ENCODE results near the gene SOX5.
"Not testable (repeated sequence)": the region's sequence is repeated elsewhere in the genome, so short reads cannot be mapped to it uniquely, and the experiment has no call there.

Gene SOX5

GRCh38 chr12:23752245-23752644 lies 197.2 kb downstream of the SOX5 start:
- no peak for DNase-seq

DNA sequence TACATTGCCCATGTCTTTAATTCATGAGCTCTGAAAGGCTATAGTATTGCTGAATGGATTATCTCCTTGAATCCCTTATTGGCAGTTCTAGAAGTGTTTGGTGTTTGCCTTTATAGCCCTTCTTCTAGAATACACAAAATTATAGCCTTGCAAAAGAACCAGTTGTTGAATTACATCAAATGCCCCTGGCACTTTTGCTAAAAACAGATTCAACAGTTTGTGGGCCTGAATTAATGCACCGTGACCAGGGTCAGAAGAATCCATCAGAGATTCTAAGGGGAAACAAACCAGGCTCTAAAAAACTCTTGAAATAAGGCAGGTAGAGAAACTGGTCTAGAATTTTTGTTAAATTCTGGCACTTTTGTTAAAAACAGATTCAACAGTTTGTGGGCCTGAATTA lies 197.8 kb downstream of the SOX5 start:
- DNase-seq = no peak

GRCh38 chr12:23750923-23751322 lies 198.5 kb downstream of the SOX5 start:
- no peak for DNase-seq

DNA sequence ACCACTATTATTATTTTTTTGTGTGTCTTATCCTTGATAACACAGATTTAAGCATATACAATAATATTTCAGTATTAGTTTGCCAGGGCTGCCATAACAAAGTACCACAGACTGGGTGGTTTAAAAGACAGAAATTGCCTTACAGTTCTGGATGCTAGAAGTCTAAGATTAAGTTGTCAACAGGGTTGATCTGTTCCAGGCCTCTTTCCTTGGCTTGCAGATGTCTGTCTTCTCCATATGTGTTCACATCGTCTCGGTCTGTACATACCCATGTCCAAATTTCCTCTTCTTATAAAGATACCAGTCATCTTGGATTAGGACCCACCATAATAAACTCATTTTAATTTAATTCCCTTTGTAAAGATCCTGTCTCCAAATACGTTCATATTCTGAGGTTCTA lies 204.8 kb downstream of the SOX5 start:
- DNase-seq = no peak

DNA sequence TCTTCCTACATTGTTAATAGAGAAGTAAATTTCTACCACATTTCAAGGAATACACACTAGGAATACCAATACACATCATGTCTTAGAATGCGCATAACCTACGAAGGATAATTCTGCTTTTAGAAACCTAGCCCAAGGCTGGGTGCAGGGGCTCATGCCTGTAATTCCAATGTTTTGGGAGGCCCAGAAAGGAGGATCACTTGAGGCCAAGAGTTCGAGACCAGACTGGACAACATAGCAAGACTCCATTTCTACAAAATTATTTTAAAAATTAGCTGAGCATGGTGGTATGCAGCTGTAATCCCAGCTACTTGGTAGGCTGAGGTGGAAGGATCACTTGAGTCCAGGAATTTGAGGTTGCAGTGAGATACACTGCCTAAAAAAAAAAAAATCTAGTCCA lies 206.9 kb downstream of the SOX5 start:
- DNase-seq = no peak

DNA sequence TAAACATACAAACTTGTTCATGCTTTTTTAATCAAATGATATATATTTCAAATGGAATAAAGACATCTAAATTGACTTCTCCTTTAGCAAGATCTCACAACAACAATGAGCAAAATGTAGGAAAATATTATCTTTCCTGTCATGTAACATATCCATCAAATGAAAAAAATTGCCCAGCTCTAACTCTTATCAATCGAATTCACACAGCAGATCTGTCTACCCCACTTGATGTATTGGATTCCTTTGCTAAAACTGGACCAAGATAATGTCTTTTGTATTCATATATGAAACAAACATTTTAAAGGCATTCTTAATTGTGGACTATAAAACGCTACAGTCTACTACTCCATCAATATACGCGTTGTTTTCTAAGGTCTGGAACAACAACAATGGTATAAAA lies 218.0 kb downstream of the SOX5 start:
- no peak for DNase-seq

GRCh38 chr12:23731035-23731434 lies 218.4 kb downstream of the SOX5 start:
- DNase-seq = no peak

GRCh38 chr12:23729359-23729758 lies 220.1 kb downstream of the SOX5 start:
- no peak for DNase-seq

DNA sequence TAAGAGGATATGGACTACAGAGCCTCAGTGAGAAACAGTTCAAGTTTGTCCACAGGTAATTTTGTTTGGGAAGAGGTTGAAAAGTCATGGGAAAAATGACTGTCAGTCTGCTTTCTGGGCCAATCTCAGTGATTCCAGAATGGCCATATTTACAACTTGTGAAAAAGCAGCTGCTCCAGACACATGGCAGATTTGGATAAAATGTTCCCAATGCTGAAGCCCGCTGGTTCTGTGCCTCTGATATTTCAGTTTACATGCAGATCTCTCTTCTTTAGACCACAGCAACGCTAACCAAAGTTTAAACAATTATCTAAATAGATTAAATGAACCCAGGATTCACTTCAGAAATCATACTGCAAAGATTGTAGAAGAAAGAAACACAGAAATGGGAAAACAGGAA lies 222.8 kb downstream of the SOX5 start:
- no peak for DNase-seq

- no peak for DNase-seq
Measured at GRCh38 chr12:23722655-23723054, 226.8 kb downstream of the SOX5 start.

DNA sequence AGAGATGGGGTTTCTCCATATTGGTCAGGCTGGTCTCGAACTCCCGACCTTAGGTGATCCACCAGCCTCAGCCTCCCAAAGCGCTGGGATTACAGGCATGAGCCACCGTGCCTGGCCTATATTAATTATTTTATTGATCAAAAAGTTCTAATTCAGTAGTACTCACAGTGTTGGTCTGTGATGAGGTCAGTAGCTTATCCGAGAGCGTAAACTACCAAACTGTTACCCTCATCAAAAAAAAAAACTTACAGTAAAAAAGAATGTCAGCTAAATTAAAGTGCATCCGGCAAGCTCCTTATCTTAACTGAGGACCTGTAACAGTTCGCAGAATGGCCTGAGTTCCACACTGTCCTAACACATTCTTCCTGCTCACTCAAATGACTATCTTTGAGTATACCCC lies 228.2 kb downstream of the SOX5 start:
- no peak for DNase-seq

DNA sequence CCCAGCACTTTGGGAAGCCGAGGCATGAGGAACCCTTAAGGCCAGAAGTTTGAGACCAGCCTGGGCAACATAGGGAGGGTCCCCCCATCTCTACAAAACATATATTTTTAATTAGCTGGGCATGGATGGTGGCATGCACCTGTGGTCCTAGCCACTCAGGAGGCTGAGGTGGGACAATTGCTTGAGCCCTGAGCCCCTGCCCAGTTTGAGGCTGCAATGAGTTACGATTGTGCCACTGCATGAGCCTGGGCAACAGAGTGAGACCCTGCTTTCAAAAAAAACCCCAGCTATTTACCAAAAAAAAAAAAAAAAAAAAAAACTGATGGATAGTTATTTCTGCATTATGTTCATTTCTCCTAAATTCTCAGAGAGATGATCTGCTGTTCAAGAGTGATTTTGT lies 230.0 kb downstream of the SOX5 start:
- no peak for DNase-seq

DNA sequence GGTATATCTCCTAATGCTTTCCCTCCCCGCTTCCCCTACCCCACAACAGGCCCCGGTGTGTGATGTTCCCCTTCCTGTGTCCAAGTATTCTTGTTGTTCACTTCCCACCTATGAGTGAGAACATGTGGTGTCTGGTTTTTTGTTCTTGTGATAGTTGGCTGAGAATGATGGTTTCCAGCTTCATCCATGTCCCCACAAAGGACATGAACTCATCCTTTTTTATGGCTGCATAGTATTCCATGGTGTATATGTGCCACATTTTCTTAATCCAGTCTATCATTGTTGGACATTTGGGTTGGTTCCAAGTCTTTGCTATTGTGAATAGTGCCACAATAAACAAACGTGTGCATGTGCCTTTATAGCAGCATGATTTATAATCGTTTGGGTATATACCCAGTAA lies 239.1 kb downstream of the SOX5 start:
- not testable (repeated sequence) for DNase-seq

DNA sequence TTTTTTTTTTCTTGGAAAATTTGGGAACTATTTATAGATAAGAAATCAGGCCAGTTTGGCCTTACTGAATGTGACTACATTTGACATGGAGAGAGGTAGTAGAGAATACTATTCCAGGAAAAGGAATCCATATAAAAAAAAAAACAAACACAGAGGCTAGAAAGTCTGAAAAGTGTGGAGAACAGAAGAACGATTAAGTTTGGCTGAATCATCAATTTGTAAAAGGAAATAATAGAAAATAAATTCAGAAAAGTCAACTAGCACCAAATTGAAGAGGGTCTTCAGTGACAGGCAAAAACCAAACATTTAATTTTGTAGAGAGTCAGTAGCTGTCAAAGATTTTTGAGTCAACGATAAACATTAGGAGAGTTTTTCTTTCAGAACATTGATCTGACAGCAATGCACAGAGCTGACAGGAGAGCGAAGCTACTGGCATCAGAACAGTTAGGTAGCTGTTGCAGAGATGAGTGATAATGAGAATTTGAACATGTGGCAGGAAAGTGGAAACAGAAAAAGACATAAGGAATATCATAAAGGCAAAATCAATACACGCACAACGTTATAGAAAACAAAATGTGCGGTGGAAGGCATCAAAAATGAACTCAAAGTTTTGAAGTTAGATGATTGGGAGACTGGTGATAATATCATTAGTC lies 241.2 kb downstream of the SOX5 start:
- no peak for DNase-seq

DNA sequence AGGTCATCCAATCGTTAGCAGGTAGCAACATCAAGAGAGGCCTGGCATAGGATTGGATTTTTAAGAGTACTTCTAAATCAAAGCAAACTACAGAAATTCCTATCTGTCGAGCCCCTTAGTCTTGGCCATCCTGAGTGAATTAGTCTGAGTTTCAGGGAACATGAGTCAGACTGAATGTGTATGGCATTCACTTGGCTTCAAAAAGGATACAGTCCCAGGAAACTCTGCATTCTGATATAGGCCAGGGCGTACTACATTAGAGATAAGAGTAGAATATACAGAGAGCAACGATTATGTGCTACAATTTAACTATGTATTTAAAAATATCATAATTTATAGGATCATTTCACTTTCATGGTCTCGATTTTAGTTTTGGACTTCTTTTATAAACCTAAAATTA lies 242.2 kb downstream of the SOX5 start:
- DNase-seq = no peak

DNA sequence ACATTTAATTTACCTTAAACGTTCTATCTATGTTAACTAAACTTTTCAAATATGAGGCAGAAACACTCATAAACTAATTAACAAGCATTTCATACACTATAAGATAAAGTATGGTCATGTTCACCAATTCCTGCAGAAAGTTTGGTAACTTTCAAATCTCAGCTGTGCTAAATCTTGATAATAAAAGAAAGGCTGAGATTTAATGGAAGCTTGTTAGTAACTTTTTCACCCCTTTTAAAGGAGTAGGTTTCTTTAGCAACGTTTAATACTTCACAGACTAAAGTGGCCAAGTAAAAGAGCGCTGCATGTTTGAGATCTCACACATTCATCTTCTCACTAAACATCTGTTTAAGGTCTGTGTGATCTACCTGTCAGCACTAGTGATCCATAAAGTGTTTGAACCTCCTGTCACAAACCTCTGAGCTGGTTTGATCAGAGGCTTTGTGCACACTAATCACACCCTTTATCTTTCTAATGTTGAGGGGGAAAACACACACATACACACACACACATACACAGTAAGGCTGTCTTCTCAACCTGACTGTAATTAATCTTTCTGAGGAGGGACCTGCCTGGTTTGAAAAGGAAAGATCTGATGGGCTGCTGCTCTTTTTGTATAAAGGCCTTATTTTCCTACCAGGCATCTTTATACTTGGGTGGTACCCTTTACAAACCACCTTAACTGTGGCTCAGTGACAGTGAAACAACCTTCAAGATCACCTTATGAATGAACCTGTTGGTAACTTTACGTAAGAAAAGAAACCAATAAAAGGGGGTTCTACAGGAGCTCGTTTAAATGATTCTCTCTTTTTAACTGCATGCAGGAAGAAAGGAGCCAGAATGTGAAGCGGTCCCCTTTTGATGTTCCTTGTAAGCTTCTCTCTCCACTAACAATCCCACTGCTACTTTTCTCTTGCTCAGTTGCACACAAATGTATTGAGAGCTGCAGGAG lies 244.2 kb downstream of the SOX5 start:
- no peak for DNase-seq

- no peak for DNase-seq
Measured at GRCh38 chr12:23703051-23703450, 246.4 kb downstream of the SOX5 start.

DNA sequence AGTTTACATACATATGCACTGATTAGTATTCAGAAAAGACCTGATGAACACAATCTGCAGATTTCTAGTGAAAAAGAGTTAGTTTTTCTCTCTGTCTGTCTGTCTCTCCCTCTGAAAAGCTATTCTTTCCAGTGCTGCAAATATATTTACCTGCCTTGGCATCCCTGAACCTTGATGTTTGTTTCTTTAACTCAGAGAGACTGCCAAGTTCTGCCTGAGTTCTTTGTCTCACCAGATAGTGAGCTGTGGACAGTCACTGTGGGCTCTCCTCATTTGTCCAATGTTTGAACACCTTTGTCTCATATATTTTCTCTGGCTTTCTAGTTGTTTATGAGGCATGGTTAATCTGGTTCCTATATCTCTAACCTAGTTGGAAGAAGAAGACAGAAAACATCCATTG lies 250.4 kb downstream of the SOX5 start:
- DNase-seq = no peak

- no peak for DNase-seq
Measured at GRCh38 chr12:23694920-23695319, 254.6 kb downstream of the SOX5 start.

GRCh38 chr12:23694307-23694706 lies 255.2 kb downstream of the SOX5 start:
- DNase-seq = no peak

DNA sequence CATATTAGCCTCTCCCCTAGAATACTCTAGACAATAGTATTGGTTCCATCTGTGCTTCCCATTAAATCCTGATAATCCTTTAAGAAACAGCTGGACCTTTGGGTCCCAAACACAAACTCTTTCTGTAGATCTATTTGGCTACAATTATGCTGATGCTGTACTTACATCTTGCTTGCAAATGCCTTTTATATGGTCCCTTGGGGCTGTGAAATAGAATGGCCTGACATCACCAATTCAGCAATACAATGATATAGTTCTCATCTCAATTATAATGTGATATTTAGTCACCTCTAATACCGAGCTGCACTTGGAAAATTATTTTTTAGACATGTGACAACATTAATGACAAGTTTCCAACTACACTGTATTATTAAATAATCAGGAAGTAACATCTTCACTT lies 261.5 kb downstream of the SOX5 start:
- no peak for DNase-seq

DNA sequence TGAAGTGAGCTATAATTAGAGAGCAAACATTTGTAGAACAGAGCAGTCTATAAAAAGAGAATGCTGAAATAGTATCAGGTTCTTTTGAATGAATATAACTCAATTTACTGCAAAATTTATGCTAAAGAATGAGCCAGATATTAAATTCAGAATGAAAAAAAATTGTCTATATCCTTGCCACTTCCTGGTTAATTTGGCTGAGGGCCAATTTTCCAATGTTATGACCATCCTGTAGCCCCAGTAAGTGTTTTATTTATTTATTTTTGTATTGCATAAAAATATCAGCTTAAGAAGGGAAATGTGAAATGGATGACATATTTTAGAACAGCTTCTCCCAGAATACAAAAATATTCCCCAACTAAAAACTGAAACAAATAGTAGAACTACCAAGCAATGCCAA lies 263.4 kb downstream of the SOX5 start:
- no peak for DNase-seq

- no peak for DNase-seq
Measured at GRCh38 chr12:23684121-23684520, 265.3 kb downstream of the SOX5 start.

- no peak for DNase-seq
Measured at GRCh38 chr12:23681237-23681636, 268.2 kb downstream of the SOX5 start.

DNA sequence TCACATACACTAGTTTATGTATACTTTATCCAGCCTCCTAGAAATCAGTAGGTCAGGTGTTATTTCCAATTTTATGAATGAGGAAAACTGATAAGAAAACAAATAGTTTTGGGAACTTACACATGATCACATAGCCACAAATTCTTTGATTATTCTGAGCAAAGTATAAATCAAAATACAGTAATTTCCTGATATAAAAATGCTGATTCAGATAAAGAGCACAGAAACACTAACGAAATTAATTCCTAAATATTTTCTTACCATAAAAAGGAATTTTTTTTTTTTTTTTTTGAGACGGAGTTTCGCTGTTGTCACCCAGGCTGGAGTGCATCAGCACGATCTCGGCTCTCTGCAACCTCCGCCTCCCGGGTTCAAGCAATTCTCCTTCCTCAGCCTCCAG lies 275.4 kb downstream of the SOX5 start:
- no peak for DNase-seq

Measured in activated naive CD4-positive, alpha-beta T cell (primary cell).